ENCODE data around the gene ZNF423. TPM values are rescaled to one million over a fixed set of nuclear protein-coding genes. Genes with fewer than 3 reads are reported as not detected.

ZNF423 gene
- polyA plus RNA-seq, 1 of the 3 experiments (the other 2 are of a cell fraction): 1.2 TPM

DNA sequence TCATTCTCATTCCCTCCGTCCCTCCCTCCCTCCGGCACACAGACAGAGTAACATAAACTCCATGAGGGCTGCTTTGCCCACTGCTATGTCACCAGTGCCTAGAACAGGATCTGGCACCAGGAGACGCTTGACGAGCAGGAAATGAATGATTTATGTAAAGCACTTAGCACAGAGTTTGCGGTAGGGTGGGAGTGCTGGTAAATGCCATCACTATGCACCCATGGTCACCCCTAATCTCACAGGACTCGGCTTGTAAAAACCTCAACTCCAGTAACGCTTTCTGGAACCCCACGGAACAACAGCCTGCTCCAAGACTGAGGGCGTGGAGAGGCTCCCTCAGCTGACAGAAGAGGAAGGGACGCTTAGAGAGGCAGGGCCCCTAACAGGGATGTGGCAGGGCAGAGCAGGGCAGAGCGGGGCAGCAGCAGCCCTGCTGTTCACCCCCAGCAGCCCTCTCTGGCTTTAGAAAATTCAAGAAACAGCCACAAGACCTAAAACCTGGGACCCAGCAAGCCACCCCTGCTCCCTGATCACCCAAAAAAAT, 325.4 kb downstream of the ZNF423 start (continued):
- TF ChIP-seq EZH2phosphoT487 (IDR thresholded peaks at IDR 0.05; ENCODE audit: borderline replicate concordance, low read depth): no peak
- TF ChIP-seq TAF1 (IDR thresholded peaks at IDR 0.05; ENCODE audit: borderline replicate concordance, low read depth, low read length): no peak
- no peak for TF ChIP-seq RAD21 (IDR thresholded peaks at IDR 0.05; ENCODE audit: low read length)

GRCh38 chr16:49529411-49530045, 326.4 kb downstream of the ZNF423 start:
- 74% methylated on average over 7 of the region's 14 CpGs for WGBS (ENCODE audit: low lambda C conversion rate)
- H3K36me3 ChIP-seq (replicated peaks in 1 of 2; ENCODE audit: control insufficient read depth in 1 of 2, insufficient read depth in 2 of 2, low read length in 1 of 2): no peaks in the 10 kb centered on the region
- no peak for DNase-seq
- H3F3A ChIP-seq (replicated peaks; ENCODE audit: insufficient read depth): no peaks in the 10 kb centered on the region
- H3K9ac ChIP-seq: no peak overlapping the region
- ChIA-PET CTCF (interaction anchor here (0.6 to 1.1 kb wide), 4 partner anchors 27 to 395 kb away, joined by 3 read pairs; no protein-coding TSS in a partner anchor), POLR2A (no interaction called here)
- peaks cover 9 to 89% of the 10 kb centered on the region in 2 experiments; a peak in 3 of 4 replicates for H3K4me1 ChIP-seq (ENCODE audit: control insufficient read depth in 1 of 2, insufficient read depth in 2 of 2, low read depth in 1 of 2, low read length in 1 of 2)
- no peaks in the 10 kb centered on the region for H3K79me2 ChIP-seq (ENCODE audit: insufficient read depth)
- TF ChIP-seq ELF1 (IDR thresholded peaks at IDR 0.05) (no peak), TEAD4 (IDR thresholded peaks at IDR 0.05; ENCODE audit: borderline replicate concordance, insufficient read depth) (no peak), REST (IDR thresholded peaks at IDR 0.05; ENCODE audit: low read depth, low read length) (no peak), RXRA (IDR thresholded peaks at IDR 0.05; ENCODE audit: borderline replicate concordance, low read depth) (no peak), SMC3 (IDR thresholded peaks at IDR 0.05; ENCODE audit: low read depth, low read length) (no peak)
- TF ChIP-seq, protein P1, sequence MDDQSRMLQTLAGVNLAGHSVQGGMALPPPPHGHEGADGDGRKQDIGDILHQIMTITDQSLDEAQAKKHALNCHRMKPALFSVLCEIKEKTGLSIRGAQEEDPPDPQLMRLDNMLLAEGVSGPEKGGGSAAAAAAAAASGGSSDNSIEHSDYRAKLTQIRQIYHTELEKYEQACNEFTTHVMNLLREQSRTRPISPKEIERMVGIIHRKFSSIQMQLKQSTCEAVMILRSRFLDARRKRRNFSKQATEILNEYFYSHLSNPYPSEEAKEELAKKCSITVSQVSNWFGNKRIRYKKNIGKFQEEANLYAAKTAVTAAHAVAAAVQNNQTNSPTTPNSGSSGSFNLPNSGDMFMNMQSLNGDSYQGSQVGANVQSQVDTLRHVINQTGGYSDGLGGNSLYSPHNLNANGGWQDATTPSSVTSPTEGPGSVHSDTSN (IDR thresholded peaks at IDR 0.05): no peak
- no peak overlapping the region for H3K4me3 ChIP-seq (ENCODE audit: low read depth in 2 of 2, low read length in 1 of 2)
- no peaks in the 10 kb centered on the region for H3K9me3 ChIP-seq
- H3K27me3 ChIP-seq (ENCODE audit: insufficient read depth): no peaks in the 10 kb centered on the region
- H3K9me2 ChIP-seq: no peaks in the 10 kb centered on the region
- H2AFZ ChIP-seq (ENCODE audit: low read depth): no peak overlapping the region
- peak overlapping the region in 1 of 2 experiments; percentile 98; a peak in 2 of 4 replicates for H3K27ac ChIP-seq (ENCODE audit: low read depth in 2 of 2, low read length in 1 of 2)
- no peaks in the 10 kb centered on the region for H4K20me1 ChIP-seq (ENCODE audit: insufficient read depth)
- no peak overlapping the region for H3K4me2 ChIP-seq
